Measurements from ENCODE around the gene CXCL12.

CXCL12 gene

GRCh38 chr10:44341886-44342285 is 43.0 kb downstream of the CXCL12 start:
- DNase-seq: no peak
- Histone ChIP-seq H3K27ac (no peak overlapping the region), H3K9me3 (ENCODE audit: severe bottlenecking) (no peaks in the 10 kb centered on the region), H3K4me3 (ENCODE audit: low read depth, low read length) (no peak overlapping the region), H3K27me3 (ENCODE audit: insufficient read depth, low read depth, severe bottlenecking) (peaks cover 51% of the 10 kb centered on the region), H3K36me3 (no peaks in the 10 kb centered on the region)
- no peak for TF ChIP-seq CTCF (IDR thresholded peaks at IDR 0.05; ENCODE audit: low read depth, low read length)

GRCh38 chr10:44340557-44340956 is 44.3 kb downstream of the CXCL12 start:
- H3K27ac ChIP-seq: no peak overlapping the region
- peaks cover 38% of the 10 kb centered on the region for H3K27me3 ChIP-seq (ENCODE audit: insufficient read depth, low read depth, severe bottlenecking)
- no peak overlapping the region for H3K4me3 ChIP-seq (ENCODE audit: low read depth, low read length)
- no peak for TF ChIP-seq CTCF (IDR thresholded peaks at IDR 0.05; ENCODE audit: low read depth, low read length)
- DNase-seq: no peak
- no peaks in the 10 kb centered on the region for H3K9me3 ChIP-seq (ENCODE audit: severe bottlenecking)
- H3K36me3 ChIP-seq: no peaks in the 10 kb centered on the region

GRCh38 chr10:44339218-44339617 is 45.7 kb downstream of the CXCL12 start:
- Histone ChIP-seq H3K9me3 (ENCODE audit: severe bottlenecking) (no peaks in the 10 kb centered on the region), H3K27me3 (ENCODE audit: insufficient read depth, low read depth, severe bottlenecking) (peaks cover 25% of the 10 kb centered on the region), H3K4me3 (ENCODE audit: low read depth, low read length) (no peak overlapping the region), H3K27ac (no peak overlapping the region), H3K36me3 (no peaks in the 10 kb centered on the region)
- DNase-seq: no peak
- TF ChIP-seq CTCF (IDR thresholded peaks at IDR 0.05; ENCODE audit: low read depth, low read length): no peak

GRCh38 chr10:44337081-44337480 is 47.8 kb downstream of the CXCL12 start:
- Histone ChIP-seq H3K27me3 (ENCODE audit: insufficient read depth, low read depth, severe bottlenecking) (peaks cover 7% of the 10 kb centered on the region), H3K27ac (no peak overlapping the region), H3K9me3 (ENCODE audit: severe bottlenecking) (no peaks in the 10 kb centered on the region), H3K36me3 (no peaks in the 10 kb centered on the region), H3K4me3 (ENCODE audit: low read depth, low read length) (no peak overlapping the region)
- TF ChIP-seq CTCF (IDR thresholded peaks at IDR 0.05; ENCODE audit: low read depth, low read length): no peak
- no peak for DNase-seq

- no peak for DNase-seq
- no peak overlapping the region for H3K27ac ChIP-seq
- no peaks in the 10 kb centered on the region for H3K36me3 ChIP-seq
- H3K9me3 ChIP-seq (ENCODE audit: severe bottlenecking): no peaks in the 10 kb centered on the region
- H3K4me3 ChIP-seq (ENCODE audit: low read depth, low read length): no peak overlapping the region
- H3K27me3 ChIP-seq (ENCODE audit: insufficient read depth, low read depth, severe bottlenecking): peaks cover 13% of the 10 kb centered on the region
- no peak for TF ChIP-seq CTCF (IDR thresholded peaks at IDR 0.05; ENCODE audit: low read depth, low read length)
These were observed 49.4 kb downstream of the CXCL12 start for GRCh38 chr10:44335330-44336021.

- no peaks in the 10 kb centered on the region for H3K36me3 ChIP-seq
- no peak for DNase-seq
- no peak overlapping the region for H3K27ac ChIP-seq
- H3K4me3 ChIP-seq (ENCODE audit: low read depth, low read length): no peak overlapping the region
- peaks cover 10% of the 10 kb centered on the region for H3K27me3 ChIP-seq (ENCODE audit: insufficient read depth, low read depth, severe bottlenecking)
- no peak for TF ChIP-seq CTCF (IDR thresholded peaks at IDR 0.05; ENCODE audit: low read depth, low read length)
- H3K9me3 ChIP-seq (ENCODE audit: severe bottlenecking): no peaks in the 10 kb centered on the region
These were observed 50.2 kb downstream of the CXCL12 start for GRCh38 chr10:44334621-44335184.
